Sigmoid colon (tissue), 4 donors: ENCODE results near the gene KSR1.

Experiments
- EP300 ChIP-seq, 4 donors: sonication (generic); formaldehyde crosslinking; IDR thresholded peaks; one replicate each; pipeline ENCODE4 v1.6.1; 2017; ENCODE audit warnings: antibody characterized with exemption in 4 of 4
- POLR2A ChIP-seq, 2 donors: fragments of 450-650 bp; IDR thresholded peaks; one replicate each; pipeline ENCODE4 v1.6.1; 2016; ENCODE audit warnings: antibody characterized with exemption in 2 of 2, mild to moderate bottlenecking in 2 of 2, moderate library complexity in 2 of 2
- POLR2AphosphoS5 ChIP-seq, 4 donors: sonication (generic); formaldehyde crosslinking; IDR thresholded peaks; one replicate each; pipeline ENCODE4 v1.6.1; 2017; ENCODE audit warnings: antibody characterized with exemption in 4 of 4
- TF ChIP-seq, protein P1 (sequence below), 4 experiments: fragments of 450-650 bp in 3 of 4; fragments of 200-600 bp in 1 of 4; IDR thresholded peaks; one replicate each; pipeline ENCODE4 v1.5.1; 2016 to 2019; ENCODE audit warnings: antibody characterized with exemption in 4 of 4, mild to moderate bottlenecking in 3 of 4, moderate library complexity in 2 of 4

DNA sequence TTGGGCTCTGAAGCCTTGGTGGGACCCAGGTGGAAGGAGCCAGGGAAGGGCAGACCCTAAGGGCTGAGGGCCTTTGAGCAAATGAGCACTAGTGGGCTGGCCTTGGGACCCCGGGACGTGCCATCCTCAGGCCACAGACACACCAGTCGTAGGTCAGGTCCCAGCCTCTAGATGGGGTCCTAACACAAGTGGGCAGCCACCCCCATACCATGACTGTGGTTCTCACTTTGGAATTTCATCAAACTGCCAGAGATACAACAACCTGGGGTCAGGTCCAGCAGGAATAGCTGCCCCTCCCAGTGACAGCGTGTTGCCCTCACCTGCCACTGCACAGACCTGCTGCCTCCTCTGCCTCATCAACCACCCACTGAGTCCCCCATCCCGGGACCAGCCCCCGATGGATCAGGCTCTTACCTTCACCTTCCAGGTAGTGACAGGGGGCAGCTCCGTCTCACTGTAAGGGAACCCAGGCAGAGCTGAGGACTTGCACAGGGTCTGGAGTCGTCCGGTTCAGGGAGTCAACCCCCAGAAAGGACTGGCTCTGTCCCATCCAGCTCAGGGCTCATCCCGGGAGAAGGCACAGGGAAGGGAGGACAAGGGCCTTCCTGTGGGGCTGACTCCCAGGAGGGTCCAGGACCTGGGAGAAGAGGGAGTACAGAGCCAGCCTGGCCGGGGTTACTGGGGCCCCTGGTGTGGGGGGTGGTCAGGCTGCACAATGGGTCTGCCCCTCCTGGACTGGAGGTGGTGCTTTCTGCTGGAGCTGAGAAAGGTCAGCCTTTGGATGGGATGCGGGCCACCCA lies 214.7 kb downstream of the KSR1 start:
- TF ChIP-seq, protein P1, sequence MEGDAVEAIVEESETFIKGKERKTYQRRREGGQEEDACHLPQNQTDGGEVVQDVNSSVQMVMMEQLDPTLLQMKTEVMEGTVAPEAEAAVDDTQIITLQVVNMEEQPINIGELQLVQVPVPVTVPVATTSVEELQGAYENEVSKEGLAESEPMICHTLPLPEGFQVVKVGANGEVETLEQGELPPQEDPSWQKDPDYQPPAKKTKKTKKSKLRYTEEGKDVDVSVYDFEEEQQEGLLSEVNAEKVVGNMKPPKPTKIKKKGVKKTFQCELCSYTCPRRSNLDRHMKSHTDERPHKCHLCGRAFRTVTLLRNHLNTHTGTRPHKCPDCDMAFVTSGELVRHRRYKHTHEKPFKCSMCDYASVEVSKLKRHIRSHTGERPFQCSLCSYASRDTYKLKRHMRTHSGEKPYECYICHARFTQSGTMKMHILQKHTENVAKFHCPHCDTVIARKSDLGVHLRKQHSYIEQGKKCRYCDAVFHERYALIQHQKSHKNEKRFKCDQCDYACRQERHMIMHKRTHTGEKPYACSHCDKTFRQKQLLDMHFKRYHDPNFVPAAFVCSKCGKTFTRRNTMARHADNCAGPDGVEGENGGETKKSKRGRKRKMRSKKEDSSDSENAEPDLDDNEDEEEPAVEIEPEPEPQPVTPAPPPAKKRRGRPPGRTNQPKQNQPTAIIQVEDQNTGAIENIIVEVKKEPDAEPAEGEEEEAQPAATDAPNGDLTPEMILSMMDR (IDR thresholded peaks at IDR 0.05): no peak
- TF ChIP-seq POLR2A (IDR thresholded peaks at IDR 0.05) (no peak), EP300 (IDR thresholded peaks at IDR 0.05) (no peak), POLR2AphosphoS5 (IDR thresholded peaks at IDR 0.05) (no peak)
